IPS-15b (cell line): ENCODE data around the gene IFI35.

ENCODE experiments used
- H3K27me3 ChIP-seq: one replicate; pipeline ENCODE4 v1.6.1; 2013; ENCODE audit warnings: low read length; ENCODE audit not compliant: control insufficient read depth, insufficient read depth
- H3K36me3 ChIP-seq: one replicate; pipeline ENCODE4 v1.6.1; 2013; ENCODE audit warnings: low read length; ENCODE audit not compliant: control insufficient read depth, insufficient read depth
- H3K4me1 ChIP-seq: one replicate; pipeline ENCODE4 v1.6.1; 2013; ENCODE audit warnings: mild to moderate bottlenecking, low read length; ENCODE audit not compliant: control insufficient read depth, insufficient read depth
- H3K4me3 ChIP-seq: one replicate; pipeline ENCODE4 v1.5.1; 2013; ENCODE audit warnings: low read depth, low read length
- H3K9ac ChIP-seq: one replicate; pipeline ENCODE4 v1.6.1; 2013; ENCODE audit warnings: low read depth, mild to moderate bottlenecking, low read length
- H3K9me3 ChIP-seq: one replicate; pipeline ENCODE4 v1.6.1; 2013; ENCODE audit warnings: mild to moderate bottlenecking, low read length; ENCODE audit not compliant: control insufficient read depth, insufficient read depth

The IFI35 gene

GRCh38 chr17:43018932-43019331 lies 12.3 kb downstream of the IFI35 start:
- H3K4me3 ChIP-seq: no peak overlapping the region
- no peaks in the 10 kb centered on the region for H3K27me3 ChIP-seq
- no peaks in the 10 kb centered on the region for H3K9me3 ChIP-seq
- H3K4me1 ChIP-seq: peaks cover 8% of the 10 kb centered on the region
- peaks cover 31% of the 10 kb centered on the region for H3K36me3 ChIP-seq
- no peak overlapping the region for H3K9ac ChIP-seq

GRCh38 chr17:43019418-43019817 lies 12.8 kb downstream of the IFI35 start:
- Histone ChIP-seq H3K4me3 (peak overlapping the region; percentile 96), H3K9ac (peak overlapping the region; percentile 50), H3K4me1 (peaks cover 8% of the 10 kb centered on the region)

GRCh38 chr17:43020030-43020621 lies 13.5 kb downstream of the IFI35 start:
- H3K36me3 ChIP-seq: peaks cover 31% of the 10 kb centered on the region
- H3K9me3 ChIP-seq: no peaks in the 10 kb centered on the region
- H3K27me3 ChIP-seq: no peaks in the 10 kb centered on the region
- peak overlapping the region; percentile 96 for H3K4me3 ChIP-seq
- H3K4me1 ChIP-seq: peaks cover 8% of the 10 kb centered on the region
- H3K9ac ChIP-seq: peak overlapping the region; percentile 70

More at GRCh38 chr17:43019418-43019817, 12.8 kb downstream of the IFI35 start:
- Histone ChIP-seq H3K27me3 (no peaks in the 10 kb centered on the region), H3K9me3 (no peaks in the 10 kb centered on the region), H3K36me3 (peaks cover 31% of the 10 kb centered on the region)

DNA sequence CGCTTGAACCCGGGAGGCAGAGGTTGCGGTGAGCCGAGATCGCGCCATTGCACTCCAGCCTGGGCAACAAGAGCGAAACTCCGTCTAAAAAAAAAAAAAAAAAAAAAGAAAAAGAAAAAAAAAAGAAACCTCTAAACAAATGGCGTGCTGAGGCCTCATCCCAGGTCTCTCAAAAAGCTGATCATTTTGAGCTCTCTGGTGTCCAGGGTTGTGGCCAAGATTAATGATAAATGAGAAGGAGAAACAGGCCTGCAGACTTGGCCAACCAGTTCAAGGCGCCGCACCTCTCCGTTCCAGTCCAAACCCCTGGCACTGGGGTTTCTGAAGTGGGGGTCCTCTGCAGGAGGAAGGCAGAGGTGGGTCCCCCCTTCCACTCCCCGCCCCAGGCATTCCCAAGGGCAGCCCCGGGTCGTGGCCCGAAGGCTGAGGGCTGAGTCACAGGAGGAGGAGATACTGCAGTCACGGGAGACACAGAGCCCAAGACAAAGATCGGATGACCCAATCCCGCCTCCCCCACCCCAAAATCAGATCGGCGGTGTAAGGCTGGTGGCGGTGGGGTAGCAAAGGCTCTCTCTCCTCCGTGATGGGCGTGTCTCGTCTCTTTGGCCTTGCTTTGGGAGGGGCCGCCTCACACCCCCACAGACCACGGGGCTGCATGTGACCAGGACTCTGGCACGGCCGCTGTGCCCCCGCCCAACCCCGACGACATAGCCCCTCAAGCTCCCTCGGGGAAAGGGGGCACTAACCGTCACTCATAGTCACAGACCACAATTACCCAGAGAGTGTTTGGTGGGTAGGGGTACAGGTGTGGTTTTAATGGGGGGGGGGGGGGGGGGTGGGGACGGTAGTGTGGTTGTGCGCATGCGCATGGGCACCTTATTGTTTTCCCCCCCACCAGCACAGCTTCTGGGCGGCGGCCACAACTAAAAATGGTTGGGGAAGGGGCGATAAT lies 14.5 kb downstream of the IFI35 start:
- Histone ChIP-seq H3K4me3 (peak overlapping the region; percentile 96), H3K9me3 (no peaks in the 10 kb centered on the region), H3K36me3 (peaks cover 22% of the 10 kb centered on the region), H3K9ac (peak overlapping the region; percentile 90), H3K27me3 (no peaks in the 10 kb centered on the region), H3K4me1 (peaks cover 8% of the 10 kb centered on the region)

DNA sequence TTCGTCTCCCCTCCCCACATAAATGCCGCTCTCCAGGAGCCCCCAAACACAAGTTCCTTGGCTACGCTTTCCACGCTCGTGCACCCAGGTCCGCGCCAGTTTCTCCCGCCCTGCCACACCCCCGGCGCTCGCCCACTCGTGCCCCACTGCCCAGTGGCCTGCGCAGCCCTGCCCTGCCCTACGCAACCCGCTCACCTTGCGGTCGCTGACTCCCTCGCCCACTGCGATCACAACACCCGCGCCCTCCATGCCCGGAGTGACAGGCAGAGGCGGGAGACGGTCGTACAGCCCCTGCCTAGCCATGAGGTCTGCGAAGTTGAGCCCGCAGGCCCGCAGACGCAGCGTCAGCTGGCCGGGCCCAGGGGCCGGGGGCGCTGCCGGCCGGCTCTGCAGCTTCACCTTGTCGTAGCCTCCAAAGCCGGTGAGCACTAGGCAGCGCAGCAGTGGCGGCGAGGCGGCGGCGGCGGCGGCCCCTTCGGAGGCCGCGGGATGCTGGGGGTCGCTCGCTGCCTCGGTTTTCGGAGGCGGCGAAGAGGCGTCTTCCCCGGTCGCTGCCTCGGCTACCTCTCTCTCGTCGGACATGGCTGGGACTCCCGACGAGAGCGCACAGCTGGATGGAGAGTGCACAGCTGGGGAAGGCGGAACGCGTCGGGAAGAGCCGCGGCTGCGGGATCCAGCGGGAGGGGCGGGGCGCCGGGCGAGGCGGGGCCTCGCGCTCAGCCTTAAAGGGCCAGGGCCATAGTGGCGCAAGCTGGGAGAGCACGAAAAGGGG lies 15.3 kb downstream of the IFI35 start, which contains the start of gene VAT1:
Gene VAT1 (minus strand): TSS at position 645 of the 772 bp plus-strand sequence. CDS start 63 bp downstream, at position 582.
- H3K9me3 ChIP-seq: no peaks in the 10 kb centered on the region
- peak within 1 kb of the TSS; percentile 96 for H3K4me3 ChIP-seq
- H3K9ac ChIP-seq: peak within 1 kb of the TSS; percentile 90
- H3K4me1 ChIP-seq: peaks cover 9% of the 10 kb centered on the region
- no peaks in the 10 kb centered on the region for H3K27me3 ChIP-seq
- peaks cover 17% of the 10 kb centered on the region for H3K36me3 ChIP-seq

- Histone ChIP-seq H3K9ac (peak within 1 kb of the TSS; percentile 73), H3K9me3 (no peaks in the 10 kb centered on the region), H3K4me3 (peak within 1 kb of the TSS; percentile 92), H3K36me3 (peaks cover 23% of the 10 kb centered on the region), H3K27me3 (no peaks in the 10 kb centered on the region), H3K4me1 (peaks cover 19% of the 10 kb centered on the region)
Observed at GRCh38 chr17:43024407-43025289, 18.1 kb downstream of the IFI35 start, which contains the start of gene RND2. TSS of gene RND2 (plus strand) at chr17:43025231. CDS start at chr17:43025348, 117 bp downstream.

- Histone ChIP-seq H3K9ac (peak overlapping the region; percentile 1), H3K9me3 (no peaks in the 10 kb centered on the region), H3K36me3 (peaks cover 19% of the 10 kb centered on the region), H3K4me1 (peaks cover 13% of the 10 kb centered on the region), H3K27me3 (no peaks in the 10 kb centered on the region), H3K4me3 (peak overlapping the region; percentile 69)
Observed at GRCh38 chr17:43025290-43025657, 18.7 kb downstream of the IFI35 start.

GRCh38 chr17:43025766-43026537 lies 19.4 kb downstream of the IFI35 start:
- H3K4me3 ChIP-seq: peak overlapping the region; percentile 69
- H3K27me3 ChIP-seq: no peaks in the 10 kb centered on the region
- H3K4me1 ChIP-seq: peaks cover 12% of the 10 kb centered on the region
- H3K9ac ChIP-seq: no peak overlapping the region
- no peaks in the 10 kb centered on the region for H3K9me3 ChIP-seq
- H3K36me3 ChIP-seq: peaks cover 16% of the 10 kb centered on the region

GRCh38 chr17:43026595-43026994 lies 20.0 kb downstream of the IFI35 start:
- Histone ChIP-seq H3K27me3 (no peaks in the 10 kb centered on the region), H3K4me1 (peaks cover 16% of the 10 kb centered on the region), H3K9ac (no peak overlapping the region), H3K36me3 (peaks cover 16% of the 10 kb centered on the region), H3K9me3 (no peaks in the 10 kb centered on the region), H3K4me3 (peak overlapping the region; percentile 26)
